ENCODE data around the gene GRB7.

GRB7 gene

DNA sequence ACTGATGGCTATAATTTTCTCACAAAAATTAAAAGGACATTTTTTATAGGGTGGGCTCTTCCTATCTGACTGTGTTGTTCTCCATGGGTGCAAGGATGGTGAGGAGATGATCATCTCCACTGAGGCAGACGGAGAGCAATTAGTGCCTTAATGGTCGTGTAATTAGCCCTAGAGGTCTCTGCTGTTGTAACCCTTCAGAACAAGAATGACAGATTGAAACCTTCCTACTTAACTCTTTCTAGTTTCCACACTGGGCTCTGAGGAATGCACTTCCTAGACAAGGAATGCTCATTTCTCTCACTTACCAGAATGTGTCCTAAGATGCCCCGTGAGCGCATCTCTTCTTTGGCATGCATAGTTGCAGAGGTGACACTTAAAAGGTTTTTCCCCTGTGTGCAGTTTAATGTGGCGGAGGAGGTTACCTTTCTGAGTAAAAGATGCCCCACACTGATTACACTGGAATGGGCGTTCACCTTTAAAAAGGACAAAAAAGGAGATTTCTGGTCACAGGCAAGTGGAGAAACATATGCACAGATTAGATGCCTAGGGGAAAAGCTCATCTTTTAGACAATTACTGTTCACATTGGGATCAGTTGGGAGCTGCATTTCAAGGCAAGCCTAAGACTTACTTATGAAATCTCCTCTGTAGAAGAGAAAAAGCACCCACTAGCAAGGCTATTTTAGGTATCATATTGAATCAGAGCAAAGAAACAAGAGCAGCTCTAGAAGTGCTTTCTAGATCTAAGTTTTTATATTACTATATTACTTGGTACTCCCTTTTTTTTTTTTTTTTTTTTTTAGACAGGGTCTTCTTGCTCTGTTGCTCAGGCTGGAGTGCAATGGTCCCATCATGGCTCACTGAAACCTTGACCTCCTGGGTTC, 53.6 kb downstream of the GRB7 start:
- peak overlapping the region; percentile 46; the same call in 1 of the 2 replicates for H3K4me3 ChIP-seq (ENCODE audit: low read depth, low read length)
- DNase-seq (ENCODE audit: low read depth) = no peak
- TF ChIP-seq, protein P1, sequence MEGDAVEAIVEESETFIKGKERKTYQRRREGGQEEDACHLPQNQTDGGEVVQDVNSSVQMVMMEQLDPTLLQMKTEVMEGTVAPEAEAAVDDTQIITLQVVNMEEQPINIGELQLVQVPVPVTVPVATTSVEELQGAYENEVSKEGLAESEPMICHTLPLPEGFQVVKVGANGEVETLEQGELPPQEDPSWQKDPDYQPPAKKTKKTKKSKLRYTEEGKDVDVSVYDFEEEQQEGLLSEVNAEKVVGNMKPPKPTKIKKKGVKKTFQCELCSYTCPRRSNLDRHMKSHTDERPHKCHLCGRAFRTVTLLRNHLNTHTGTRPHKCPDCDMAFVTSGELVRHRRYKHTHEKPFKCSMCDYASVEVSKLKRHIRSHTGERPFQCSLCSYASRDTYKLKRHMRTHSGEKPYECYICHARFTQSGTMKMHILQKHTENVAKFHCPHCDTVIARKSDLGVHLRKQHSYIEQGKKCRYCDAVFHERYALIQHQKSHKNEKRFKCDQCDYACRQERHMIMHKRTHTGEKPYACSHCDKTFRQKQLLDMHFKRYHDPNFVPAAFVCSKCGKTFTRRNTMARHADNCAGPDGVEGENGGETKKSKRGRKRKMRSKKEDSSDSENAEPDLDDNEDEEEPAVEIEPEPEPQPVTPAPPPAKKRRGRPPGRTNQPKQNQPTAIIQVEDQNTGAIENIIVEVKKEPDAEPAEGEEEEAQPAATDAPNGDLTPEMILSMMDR (IDR thresholded peaks at IDR 0.05; ENCODE audit: insufficient read depth, low read depth, low read length, missing control alignments) = no peak

DNA sequence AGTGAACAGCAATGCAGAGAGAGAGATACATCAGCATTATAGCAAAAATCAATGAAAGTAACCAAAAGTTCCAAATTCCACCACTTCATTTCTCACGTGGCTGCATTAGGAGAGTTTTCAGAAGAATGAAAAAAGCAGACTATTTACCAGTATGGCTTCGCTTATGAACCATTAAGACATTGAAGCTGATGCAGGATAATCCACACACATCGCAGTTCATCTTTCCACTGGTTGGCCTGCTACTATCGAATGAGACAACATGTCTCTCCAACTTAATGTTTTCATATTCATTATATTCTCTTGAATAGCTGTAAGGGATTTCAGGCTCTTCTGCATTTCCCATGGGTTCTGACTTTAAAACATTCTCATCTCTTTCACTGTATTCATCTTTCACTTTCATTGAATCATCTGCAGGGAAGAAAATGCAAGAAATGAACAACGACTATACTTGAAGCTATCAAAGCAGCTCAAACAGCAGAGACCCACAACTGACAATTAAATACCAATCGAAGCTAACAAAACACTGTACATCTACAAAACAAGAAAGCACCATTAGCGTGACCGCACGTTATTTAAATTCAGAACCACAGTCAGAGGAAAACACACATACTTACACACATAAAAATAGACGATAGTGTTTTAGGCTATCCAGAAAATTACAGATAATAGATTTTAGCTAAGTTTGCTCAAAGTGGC, 54.9 kb downstream of the GRB7 start:
- H3K4me3 ChIP-seq (ENCODE audit: low read depth, low read length) = peak overlapping the region; percentile 46
- TF ChIP-seq, protein P1 (IDR thresholded peaks at IDR 0.05; ENCODE audit: insufficient read depth, low read depth, low read length, missing control alignments) = no peak
- DNase-seq (ENCODE audit: low read depth) = peak; percentile 59

DNA sequence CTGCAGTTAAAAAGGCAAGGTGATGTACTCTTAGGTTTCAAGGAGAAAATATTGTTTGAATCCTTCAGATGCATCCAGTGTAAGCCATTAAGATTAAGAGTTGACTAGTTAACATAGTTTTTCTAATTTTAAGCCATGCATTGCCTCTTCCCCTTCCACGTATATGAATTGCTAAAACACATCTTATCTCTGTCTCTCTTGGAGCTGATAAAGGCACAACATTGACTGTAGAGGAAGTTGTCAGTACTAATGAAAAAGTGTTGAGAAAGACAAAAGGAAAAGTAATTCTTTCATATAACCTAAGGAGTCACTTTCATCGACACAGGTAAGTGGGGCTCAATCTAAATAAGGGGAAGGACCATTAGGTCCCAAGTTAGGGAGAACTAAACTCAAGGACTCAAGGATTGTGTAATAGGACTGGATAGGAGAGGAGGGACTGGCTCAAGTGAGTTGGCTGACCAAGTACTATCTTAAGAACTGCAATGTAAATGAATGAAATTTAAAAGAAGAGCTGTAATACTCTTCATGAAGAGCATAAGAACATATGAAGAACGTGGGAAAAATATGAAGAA, 55.6 kb downstream of the GRB7 start:
- H3K4me3 ChIP-seq (ENCODE audit: low read depth, low read length) = peak overlapping the region; percentile 11; the same call in 1 of the 2 replicates
- no peak for DNase-seq (ENCODE audit: low read depth)
- TF ChIP-seq, protein P1 (IDR thresholded peaks at IDR 0.05; ENCODE audit: insufficient read depth, low read depth, low read length, missing control alignments) = no peak

DNA sequence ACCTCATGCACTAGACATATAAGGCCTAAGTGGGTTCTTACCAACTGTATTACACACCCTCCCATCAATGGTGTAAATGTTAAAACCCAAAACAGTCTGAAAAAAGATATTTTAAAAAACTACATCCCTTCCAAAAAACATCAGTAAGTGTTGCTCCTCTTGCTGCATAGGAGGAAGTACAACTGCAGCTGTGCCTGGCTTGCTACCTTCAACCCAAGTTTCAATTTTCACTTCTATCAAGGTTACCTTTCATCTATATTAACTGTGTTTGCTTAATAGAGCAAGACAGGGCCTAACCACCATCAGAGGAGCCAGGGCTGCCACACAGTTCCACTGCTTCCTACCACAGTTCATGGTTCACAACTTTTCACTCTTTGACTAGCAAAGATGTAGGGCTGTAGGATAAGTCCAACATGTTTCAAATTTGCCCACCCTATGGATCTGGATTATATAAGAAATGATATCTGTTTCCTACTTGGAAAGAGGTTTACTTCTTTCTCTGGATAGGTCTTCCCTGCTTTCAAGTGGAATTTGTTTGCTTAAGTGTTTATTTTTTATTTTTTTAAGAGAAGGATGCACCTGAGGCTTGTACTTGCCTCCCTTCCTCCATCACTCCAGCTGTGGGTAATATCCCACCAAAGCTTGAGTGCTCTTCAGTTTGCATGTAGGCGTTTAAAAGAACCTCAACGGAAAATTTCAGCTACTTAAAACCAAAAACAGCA, 56.7 kb downstream of the GRB7 start:
- DNase-seq (ENCODE audit: low read depth) = peak; percentile 94
- H3K4me3 ChIP-seq (ENCODE audit: low read depth, low read length) = peak overlapping the region; percentile 11; the same call in 1 of the 2 replicates
- TF ChIP-seq, protein P1 (IDR thresholded peaks at IDR 0.05; ENCODE audit: insufficient read depth, low read depth, low read length, missing control alignments) = no peak
